Keratinocyte (primary cell): ENCODE results near the gene SIK3. TPM values are rescaled to one million over a fixed set of nuclear protein-coding genes. Genes with fewer than 3 reads are reported as not detected.
"Not testable (repeated sequence)": the region's sequence is repeated elsewhere in the genome, so short reads cannot be mapped to it uniquely, and the experiment has no call there.

Source experiments
- DNase-seq: peaks from one replicate; pipeline ENCODE4 v3.0.0-alpha.2; 2011; ENCODE audit warnings: low read depth, missing footprints, low spot score
- FAIRE-seq: peaks from 2 replicates; lab custom pipeline; 2011; peaks lifted over from hg19 to GRCh38; lab: Jason Lieb, UNC
- H2AFZ ChIP-seq: 2 replicates; pipeline ENCODE4 v1.6.0; 2012; ENCODE audit warnings: low read length, control low read depth, inconsistent platforms; ENCODE audit not compliant: control insufficient read depth
- H3K27ac ChIP-seq: 2 replicates; pipeline ENCODE4 v1.5.1; 2011; ENCODE audit warnings: low read length; ENCODE audit not compliant: control insufficient read depth, insufficient read depth
- H3K27me3 ChIP-seq: 3 replicates; pipeline ENCODE4 v1.6.0; 2011; ENCODE audit warnings: low read length; ENCODE audit not compliant: control insufficient read depth, insufficient read depth; ENCODE audit errors: extremely low read depth
- H3K36me3 ChIP-seq, 2 experiments: 2 replicates in 1 of 2; 3 replicates in 1 of 2; pipeline ENCODE4 v1.5.1; 2011; ENCODE audit warnings: low read length in 2 of 2, mild to moderate bottlenecking in 1 of 2; ENCODE audit not compliant: control insufficient read depth in 2 of 2, insufficient read depth in 2 of 2; ENCODE audit errors: extremely low read depth in 1 of 2
- H3K4me1 ChIP-seq: 3 replicates; pipeline ENCODE4 v1.5.1; 2011; ENCODE audit warnings: low read length; ENCODE audit not compliant: control insufficient read depth, insufficient read depth; ENCODE audit errors: extremely low read depth
- H3K4me2 ChIP-seq: 3 replicates; pipeline ENCODE4 v1.6.0; 2011; ENCODE audit warnings: low read depth, low read length; ENCODE audit not compliant: control insufficient read depth, insufficient read depth; ENCODE audit errors: extremely low read depth
- H3K4me3 ChIP-seq, 3 experiments: fragments of 200-600 bp in 1 of 3; sonication (generic) in 1 of 3; 2 replicates in 2 of 3; 3 replicates in 1 of 3; pipeline ENCODE4 v1.5.1; 2011 to 2016; ENCODE audit warnings: low read length in 3 of 3, mild to moderate bottlenecking in 3 of 3, control low read depth in 2 of 3, inconsistent platforms in 1 of 3, low read depth in 1 of 3, mixed read lengths in 1 of 3, mixed run types in 1 of 3, moderate library complexity in 1 of 3; ENCODE audit not compliant: control insufficient read depth in 2 of 3, insufficient read depth in 2 of 3; ENCODE audit errors: extremely low read depth in 1 of 3
- H3K79me2 ChIP-seq: 2 replicates; pipeline ENCODE4 v1.6.0; 2012; ENCODE audit warnings: low read length; ENCODE audit not compliant: control insufficient read depth, insufficient read depth
- H3K9ac ChIP-seq: 3 replicates; pipeline ENCODE4 v1.6.0; 2011; ENCODE audit warnings: low read length; ENCODE audit not compliant: control insufficient read depth, insufficient read depth; ENCODE audit errors: extremely low read depth
- H3K9me1 ChIP-seq: 3 replicates; pipeline ENCODE4 v1.6.0; 2011; ENCODE audit warnings: low read length; ENCODE audit not compliant: control insufficient read depth, insufficient read depth; ENCODE audit errors: extremely low read depth
- H3K9me3 ChIP-seq: 2 replicates; pipeline ENCODE4 v1.5.1; 2012; ENCODE audit warnings: low read depth, low read length; ENCODE audit not compliant: control insufficient read depth
- H4K20me1 ChIP-seq: 3 replicates; pipeline ENCODE4 v1.6.0; 2011; ENCODE audit warnings: low read length; ENCODE audit not compliant: control insufficient read depth, insufficient read depth; ENCODE audit errors: extremely low read depth
- CTCF ChIP-seq, 3 experiments: IDR thresholded peaks in 1 of 3; conservative IDR thresholded peaks in 1 of 3; optimal IDR thresholded peaks in 1 of 3; 2 replicates in 2 of 3; 3 replicates in 1 of 3; pipeline versions ENCODE3 to v1.5.1; 2011; ENCODE audit warnings: low read length in 3 of 3, mild to moderate bottlenecking in 3 of 3, moderate library complexity in 2 of 3, control low read depth in 1 of 3, inconsistent platforms in 1 of 3; ENCODE audit not compliant: insufficient read depth in 2 of 3; ENCODE audit errors: extremely low read depth in 1 of 3
- EZH2 ChIP-seq: IDR thresholded peaks from one replicate; pipeline ENCODE4 v1.6.1; 2012; ENCODE audit warnings: inconsistent platforms, mild to moderate bottlenecking, low read length, moderate library complexity
- dilution Hi-C: fragments of 300-500 bp; cut with MboI; formaldehyde crosslinking; loops from one replicate; pipeline ENCODE4 v1.7.0; 2020; ENCODE audit warnings: low sequenced_read_pairs; ENCODE audit not compliant: extremely low pct_ligation_motif_present
- polyA plus RNA-seq, 5 experiments: library from polyadenylated mRNA; depleted of rRNA in 3 of 5; stranded (reverse) in 3 of 5; stranded (forward) in 1 of 5; unstranded in 1 of 5; fragments of >200 nt; gene quantifications; 1 replicate in 1 of 5; 2 replicates in 3 of 5; 3 replicates in 1 of 5; pipeline versions ENCODE4 v1.2.1 to v1.2.3, GENCODE V29; 2011 to 2012; ENCODE audit warnings: missing spikeins in 2 of 5, low read depth in 1 of 5, low replicate concordance in 1 of 5

SIK3 gene
- polyA plus RNA-seq, 1 donor (not counting 4 experiments of a cell fraction or from before 2014, with no cell fraction given): 8.2 TPM

GRCh38 chr11:117134979-117135378 lies 36.8 kb upstream of the SIK3 start:
- H4K20me1 ChIP-seq, H3K4me3 ChIP-seq, H3K9me3 ChIP-seq, H3K36me3 ChIP-seq, H3K27ac ChIP-seq, H3K27me3 ChIP-seq, H3K4me1 ChIP-seq, DNase-seq, dilution Hi-C loops, H3K9me1 ChIP-seq, H3K9ac ChIP-seq, FAIRE-seq, H3K4me2 ChIP-seq, H2AFZ ChIP-seq, H3K79me2 ChIP-seq: not testable (repeated sequence)

GRCh38 chr11:117134431-117134830 lies 36.2 kb upstream of the SIK3 start:
- Histone ChIP-seq H3K79me2 (no peaks in the 10 kb centered on the region), H3K27me3 (no peaks in the 10 kb centered on the region), H3K4me1 (no peaks in the 10 kb centered on the region), H3K36me3 (no peaks in the 10 kb centered on the region), H2AFZ (no peak overlapping the region), H4K20me1 (no peaks in the 10 kb centered on the region), H3K9ac (no peak overlapping the region), H3K9me3 (no peaks in the 10 kb centered on the region), H3K4me2 (no peak overlapping the region), H3K27ac (no peak overlapping the region), H3K9me1 (no peaks in the 10 kb centered on the region), H3K4me3 (no peak overlapping the region)
- no peak for DNase-seq
- dilution Hi-C loops: no loop called here
- no peak for FAIRE-seq
- TF ChIP-seq EZH2 (no peak), CTCF (optimal IDR thresholded peaks at IDR 0.05 in 1 of 3, IDR thresholded peaks at IDR 0.05 in 1 of 3, conservative IDR thresholded peaks at IDR 0.05 in 1 of 3; ENCODE audit: extremely low read depth in 1 of 3, insufficient read depth in 2 of 3, low read length in 3 of 3) (no peak)

- no peaks in the 10 kb centered on the region for H3K79me2 ChIP-seq
- no peaks in the 10 kb centered on the region for H3K9me1 ChIP-seq
- H4K20me1 ChIP-seq: no peaks in the 10 kb centered on the region
- dilution Hi-C loops: no loop called here
- H3K4me2 ChIP-seq: no peak overlapping the region
- no peak overlapping the region for H3K9ac ChIP-seq
- FAIRE-seq (no peak), DNase-seq (no peak)
- H3K27ac ChIP-seq: no peak overlapping the region
- no peak for TF ChIP-seq EZH2
- TF ChIP-seq CTCF (optimal IDR thresholded peaks at IDR 0.05 in 1 of 3, IDR thresholded peaks at IDR 0.05 in 1 of 3, conservative IDR thresholded peaks at IDR 0.05 in 1 of 3; ENCODE audit: extremely low read depth in 1 of 3, insufficient read depth in 2 of 3, low read length in 3 of 3): no peak
- no peak overlapping the region for H3K4me3 ChIP-seq
- no peaks in the 10 kb centered on the region for H3K9me3 ChIP-seq
- no peaks in the 10 kb centered on the region for H3K36me3 ChIP-seq
- H2AFZ ChIP-seq: no peak overlapping the region
- no peaks in the 10 kb centered on the region for H3K27me3 ChIP-seq
- H3K4me1 ChIP-seq: no peaks in the 10 kb centered on the region
These were observed 32.7 kb upstream of the SIK3 start for GRCh38 chr11:117130879-117131278.

GRCh38 chr11:117130396-117130795 lies 32.2 kb upstream of the SIK3 start:
- H3K9me3 ChIP-seq, H3K4me3 ChIP-seq, H3K9ac ChIP-seq, H3K27me3 ChIP-seq, H3K27ac ChIP-seq, H2AFZ ChIP-seq, H3K79me2 ChIP-seq, DNase-seq, FAIRE-seq, H4K20me1 ChIP-seq, dilution Hi-C loops, H3K4me2 ChIP-seq, H3K9me1 ChIP-seq, H3K4me1 ChIP-seq, H3K36me3 ChIP-seq: not testable (repeated sequence)
